NCI-H146 treated with DMSO at 0.1 percent for 48 hours (cell line): ENCODE data around the gene SFMBT1.

Experiments used
- DNase-seq: peaks from one replicate; lab custom pipeline; 2025; ENCODE audit not compliant: unreplicated experiment; lab: John Stamatoyannopoulos, UW

SFMBT1 gene

GRCh38 chr3:52890735-52891134 lies 155.1 kb downstream of the SFMBT1 start:
- DNase-seq: no peak

GRCh38 chr3:52889901-52890300 lies 156.0 kb downstream of the SFMBT1 start:
- DNase-seq: no peak

GRCh38 chr3:52887166-52887565 lies 158.7 kb downstream of the SFMBT1 start:
- no peak for DNase-seq

- no peak for DNase-seq
Observed at GRCh38 chr3:52886049-52886730, 159.7 kb downstream of the SFMBT1 start.

GRCh38 chr3:52882377-52882776 lies 163.5 kb downstream of the SFMBT1 start:
- no peak for DNase-seq

GRCh38 chr3:52881871-52882270 lies 164.0 kb downstream of the SFMBT1 start:
- DNase-seq: no peak

GRCh38 chr3:52880474-52880873 lies 165.4 kb downstream of the SFMBT1 start:
- no peak for DNase-seq

- DNase-seq: no peak
Observed at GRCh38 chr3:52880047-52880446, 165.8 kb downstream of the SFMBT1 start.

GRCh38 chr3:52879581-52879980 lies 166.3 kb downstream of the SFMBT1 start:
- DNase-seq: no peak

GRCh38 chr3:52879090-52879489 lies 166.8 kb downstream of the SFMBT1 start:
- DNase-seq: no peak

GRCh38 chr3:52877085-52877484 lies 168.8 kb downstream of the SFMBT1 start:
- no peak for DNase-seq

GRCh38 chr3:52874864-52875587 lies 170.8 kb downstream of the SFMBT1 start:
- no peak for DNase-seq

- DNase-seq: no peak
Observed at GRCh38 chr3:52874160-52874701, 171.6 kb downstream of the SFMBT1 start.

- no peak for DNase-seq
Observed at GRCh38 chr3:52873433-52874159, 172.3 kb downstream of the SFMBT1 start.

GRCh38 chr3:52872245-52872644 lies 173.6 kb downstream of the SFMBT1 start:
- no peak for DNase-seq

GRCh38 chr3:52871761-52872160 lies 174.1 kb downstream of the SFMBT1 start:
- no peak for DNase-seq

- DNase-seq: no peak
Observed at GRCh38 chr3:52870471-52870870, 175.4 kb downstream of the SFMBT1 start.

- no peak for DNase-seq
Observed at GRCh38 chr3:52866427-52866826, 179.4 kb downstream of the SFMBT1 start.

GRCh38 chr3:52865994-52866393 lies 179.9 kb downstream of the SFMBT1 start:
- no peak for DNase-seq

- DNase-seq: no peak
Observed at GRCh38 chr3:52860424-52860768, 185.5 kb downstream of the SFMBT1 start.

GRCh38 chr3:52859686-52860423 lies 186.0 kb downstream of the SFMBT1 start:
- no peak for DNase-seq
